ENCODE results near the gene CNTNAP2. TPM values are rescaled to one million over a fixed set of nuclear protein-coding genes. Genes with fewer than 3 reads are reported as not detected.

CNTNAP2 gene
- total RNA-seq, 1 experiment from 2014 or later, result 0.03 TPM

DNA sequence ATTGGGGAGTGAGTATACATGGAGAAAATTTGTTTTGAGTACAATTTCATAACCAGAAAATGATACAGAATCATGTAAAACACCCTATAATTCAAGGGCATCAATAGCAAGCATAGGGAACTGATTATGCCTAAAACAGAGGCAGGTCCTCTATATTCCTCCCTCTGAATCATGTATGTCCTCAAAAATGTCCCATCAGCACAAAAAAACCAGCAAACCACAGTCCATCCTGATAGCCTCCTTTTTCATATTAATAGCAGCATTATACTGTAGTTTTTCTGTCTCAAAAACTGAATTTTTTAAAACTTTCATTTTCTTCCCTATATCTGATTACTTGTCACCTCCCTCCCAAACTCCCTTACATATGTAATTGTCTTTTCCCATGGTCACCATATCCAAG, 1057.3 kb downstream of the CNTNAP2 start:
- BruUV-seq (replicated peaks), result no TSS peak
- Histone ChIP-seq H3K4me3 (ENCODE audit: low read depth in 2 of 2, low read length in 2 of 2) (no peak overlapping the region), H3K27me3 (ENCODE audit: control insufficient read depth, insufficient read depth, low read length) (no peaks in the 10 kb centered on the region; the same call in 1 of the 2 replicates), H3K4me1 (ENCODE audit: control insufficient read depth, insufficient read depth, low read length) (no peaks in the 10 kb centered on the region), H3K36me3 (ENCODE audit: control insufficient read depth, insufficient read depth, low read length) (no peaks in the 10 kb centered on the region), H3K9me3 (ENCODE audit: control insufficient read depth, insufficient read depth, low read depth, low read length) (no peaks in the 10 kb centered on the region), H3K27ac (ENCODE audit: low read length) (no peak overlapping the region)
- ChIA-PET CTCF (no interaction called here), POLR2A (no interaction called here)
- no peak for ATAC-seq
- in situ Hi-C loops (cut with HindIII; ENCODE audit: low pct_unique_long_range_greater_than_20kb, low sequenced_read_pairs) (no loop called here), intact Hi-C loops (cut with micrococcal nuclease; ENCODE audit: unreplicated experiment) (no loop called here)
- no peak for TF ChIP-seq TCF7L2 (IDR thresholded peaks at IDR 0.05; ENCODE audit: low read depth, low read length)
- TF ChIP-seq, protein P1, sequence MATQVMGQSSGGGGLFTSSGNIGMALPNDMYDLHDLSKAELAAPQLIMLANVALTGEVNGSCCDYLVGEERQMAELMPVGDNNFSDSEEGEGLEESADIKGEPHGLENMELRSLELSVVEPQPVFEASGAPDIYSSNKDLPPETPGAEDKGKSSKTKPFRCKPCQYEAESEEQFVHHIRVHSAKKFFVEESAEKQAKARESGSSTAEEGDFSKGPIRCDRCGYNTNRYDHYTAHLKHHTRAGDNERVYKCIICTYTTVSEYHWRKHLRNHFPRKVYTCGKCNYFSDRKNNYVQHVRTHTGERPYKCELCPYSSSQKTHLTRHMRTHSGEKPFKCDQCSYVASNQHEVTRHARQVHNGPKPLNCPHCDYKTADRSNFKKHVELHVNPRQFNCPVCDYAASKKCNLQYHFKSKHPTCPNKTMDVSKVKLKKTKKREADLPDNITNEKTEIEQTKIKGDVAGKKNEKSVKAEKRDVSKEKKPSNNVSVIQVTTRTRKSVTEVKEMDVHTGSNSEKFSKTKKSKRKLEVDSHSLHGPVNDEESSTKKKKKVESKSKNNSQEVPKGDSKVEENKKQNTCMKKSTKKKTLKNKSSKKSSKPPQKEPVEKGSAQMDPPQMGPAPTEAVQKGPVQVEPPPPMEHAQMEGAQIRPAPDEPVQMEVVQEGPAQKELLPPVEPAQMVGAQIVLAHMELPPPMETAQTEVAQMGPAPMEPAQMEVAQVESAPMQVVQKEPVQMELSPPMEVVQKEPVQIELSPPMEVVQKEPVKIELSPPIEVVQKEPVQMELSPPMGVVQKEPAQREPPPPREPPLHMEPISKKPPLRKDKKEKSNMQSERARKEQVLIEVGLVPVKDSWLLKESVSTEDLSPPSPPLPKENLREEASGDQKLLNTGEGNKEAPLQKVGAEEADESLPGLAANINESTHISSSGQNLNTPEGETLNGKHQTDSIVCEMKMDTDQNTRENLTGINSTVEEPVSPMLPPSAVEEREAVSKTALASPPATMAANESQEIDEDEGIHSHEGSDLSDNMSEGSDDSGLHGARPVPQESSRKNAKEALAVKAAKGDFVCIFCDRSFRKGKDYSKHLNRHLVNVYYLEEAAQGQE (IDR thresholded peaks at IDR 0.05; ENCODE audit: insufficient read depth in 1 of 2, low read depth in 2 of 2, low read length in 1 of 2), result no peak
- TF ChIP-seq, protein P2, sequence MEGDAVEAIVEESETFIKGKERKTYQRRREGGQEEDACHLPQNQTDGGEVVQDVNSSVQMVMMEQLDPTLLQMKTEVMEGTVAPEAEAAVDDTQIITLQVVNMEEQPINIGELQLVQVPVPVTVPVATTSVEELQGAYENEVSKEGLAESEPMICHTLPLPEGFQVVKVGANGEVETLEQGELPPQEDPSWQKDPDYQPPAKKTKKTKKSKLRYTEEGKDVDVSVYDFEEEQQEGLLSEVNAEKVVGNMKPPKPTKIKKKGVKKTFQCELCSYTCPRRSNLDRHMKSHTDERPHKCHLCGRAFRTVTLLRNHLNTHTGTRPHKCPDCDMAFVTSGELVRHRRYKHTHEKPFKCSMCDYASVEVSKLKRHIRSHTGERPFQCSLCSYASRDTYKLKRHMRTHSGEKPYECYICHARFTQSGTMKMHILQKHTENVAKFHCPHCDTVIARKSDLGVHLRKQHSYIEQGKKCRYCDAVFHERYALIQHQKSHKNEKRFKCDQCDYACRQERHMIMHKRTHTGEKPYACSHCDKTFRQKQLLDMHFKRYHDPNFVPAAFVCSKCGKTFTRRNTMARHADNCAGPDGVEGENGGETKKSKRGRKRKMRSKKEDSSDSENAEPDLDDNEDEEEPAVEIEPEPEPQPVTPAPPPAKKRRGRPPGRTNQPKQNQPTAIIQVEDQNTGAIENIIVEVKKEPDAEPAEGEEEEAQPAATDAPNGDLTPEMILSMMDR (IDR thresholded peaks at IDR 0.05), result no peak
- no peak for TF ChIP-seq POLR2AphosphoS5 (IDR thresholded peaks at IDR 0.05; ENCODE audit: low read depth, low read length)
- no peak for TF ChIP-seq SIN3A (IDR thresholded peaks at IDR 0.05; ENCODE audit: borderline replicate concordance, insufficient read depth, low read depth, low read length)
- no peak for DNase-seq (ENCODE audit: low read depth, low spot score)

DNA sequence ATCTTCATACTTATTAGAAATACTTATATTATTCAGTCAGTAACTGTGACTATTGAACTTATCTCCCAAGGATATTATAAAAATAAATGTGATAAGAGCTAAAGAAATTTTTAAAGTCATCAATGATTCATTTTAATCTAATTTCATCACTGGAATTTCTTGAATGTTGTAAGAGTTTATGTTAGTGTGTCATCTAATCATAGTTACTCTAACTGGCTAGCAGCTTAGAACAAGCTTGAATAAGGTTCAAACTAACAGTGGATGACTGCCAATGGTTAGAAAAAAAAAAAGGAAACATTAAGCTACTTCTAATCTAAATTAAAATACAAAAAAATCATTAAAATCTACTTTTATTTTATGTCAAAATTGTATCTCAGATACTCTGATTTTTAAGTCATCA, 1066.3 kb downstream of the CNTNAP2 start:
- TF ChIP-seq TCF7L2 (IDR thresholded peaks at IDR 0.05; ENCODE audit: low read depth, low read length), result no peak
- no peak for TF ChIP-seq SIN3A (IDR thresholded peaks at IDR 0.05; ENCODE audit: borderline replicate concordance, insufficient read depth, low read depth, low read length)
- TF ChIP-seq, protein P1 (IDR thresholded peaks at IDR 0.05; ENCODE audit: insufficient read depth in 1 of 2, low read depth in 2 of 2, low read length in 1 of 2), result no peak
- TF ChIP-seq POLR2AphosphoS5 (IDR thresholded peaks at IDR 0.05; ENCODE audit: low read depth, low read length), result no peak
- TF ChIP-seq, protein P2 (IDR thresholded peaks at IDR 0.05), result no peak
- intact Hi-C loops (cut with micrococcal nuclease; ENCODE audit: unreplicated experiment), result no loop called here
- Histone ChIP-seq H3K27me3 (ENCODE audit: control insufficient read depth, insufficient read depth, low read length) (no peaks in the 10 kb centered on the region), H3K9me3 (ENCODE audit: control insufficient read depth, insufficient read depth, low read depth, low read length) (no peaks in the 10 kb centered on the region), H3K36me3 (ENCODE audit: control insufficient read depth, insufficient read depth, low read length) (no peaks in the 10 kb centered on the region), H3K4me3 (ENCODE audit: low read depth in 2 of 2, low read length in 2 of 2) (no peak overlapping the region), H3K4me1 (ENCODE audit: control insufficient read depth, insufficient read depth, low read length) (no peaks in the 10 kb centered on the region), H3K27ac (ENCODE audit: low read length) (no peak overlapping the region)
- POLR2A ChIA-PET, result interaction anchor here (0.6 kb wide), 1 partner anchor 1482 kb away, joined by 4 read pairs; no protein-coding TSS in a partner anchor
- CTCF ChIA-PET, result interaction anchor here (0.6 kb wide), 1 partner anchor 87 kb away, joined by 3 read pairs; no protein-coding TSS in a partner anchor
- ATAC-seq (no peak), DNase-seq (ENCODE audit: low read depth, low spot score) (no peak)
- in situ Hi-C loops (cut with HindIII; ENCODE audit: low pct_unique_long_range_greater_than_20kb, low sequenced_read_pairs), result no loop called here
- BruUV-seq (replicated peaks), result no TSS peak
